Measurements from ENCODE around the gene PODXL2. TPM values are rescaled to one million over a fixed set of nuclear protein-coding genes. Genes with fewer than 3 reads are reported as not detected.
"Not testable (repeated sequence)": the region's sequence is repeated elsewhere in the genome, so short reads cannot be mapped to it uniquely, and the experiment has no call there.

PODXL2 gene
- total RNA-seq, 4 donors from 2014 or later, result 1.5 to 3.2 (median 2.0) TPM

DNA sequence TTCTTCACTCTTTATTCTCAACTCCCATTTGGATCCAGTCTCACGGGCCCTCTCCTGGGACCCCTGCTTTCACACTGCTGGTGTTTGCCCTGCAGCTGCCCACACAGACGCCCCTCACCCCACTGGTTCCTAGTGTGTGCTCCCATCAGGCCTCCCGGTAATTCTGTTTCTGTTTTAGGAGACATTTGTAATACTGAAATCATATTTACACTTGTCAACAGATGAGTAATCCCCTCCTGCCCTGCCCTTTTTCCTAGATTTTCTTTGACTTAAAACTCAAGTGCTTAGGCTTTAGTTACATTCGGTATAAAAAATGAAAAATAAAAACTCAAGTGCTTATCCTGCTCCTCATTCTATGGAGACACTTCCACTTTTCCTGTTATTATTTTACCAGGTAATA, 25.4 kb downstream of the PODXL2 start:
- no peak overlapping the region for H3K4me3 ChIP-seq
- in situ Hi-C loops (cut with MboI; ENCODE audit: low sequenced_read_pairs in 4 of 4), result loop anchor here (10.0 to 25.0 kb wide), 4 partner anchors 180 to 310 kb away; no protein-coding TSS in a partner anchor
- no peak for ATAC-seq
- no peaks in the 10 kb centered on the region for H3K9me3 ChIP-seq
- intact Hi-C loops (cut with DNase I; ENCODE audit: low total_unique reads), result no loop called here
- H3K4me1 ChIP-seq, result peaks cover 0 to 5% of the 10 kb centered on the region in 2 donors
- TF ChIP-seq, protein P1, sequence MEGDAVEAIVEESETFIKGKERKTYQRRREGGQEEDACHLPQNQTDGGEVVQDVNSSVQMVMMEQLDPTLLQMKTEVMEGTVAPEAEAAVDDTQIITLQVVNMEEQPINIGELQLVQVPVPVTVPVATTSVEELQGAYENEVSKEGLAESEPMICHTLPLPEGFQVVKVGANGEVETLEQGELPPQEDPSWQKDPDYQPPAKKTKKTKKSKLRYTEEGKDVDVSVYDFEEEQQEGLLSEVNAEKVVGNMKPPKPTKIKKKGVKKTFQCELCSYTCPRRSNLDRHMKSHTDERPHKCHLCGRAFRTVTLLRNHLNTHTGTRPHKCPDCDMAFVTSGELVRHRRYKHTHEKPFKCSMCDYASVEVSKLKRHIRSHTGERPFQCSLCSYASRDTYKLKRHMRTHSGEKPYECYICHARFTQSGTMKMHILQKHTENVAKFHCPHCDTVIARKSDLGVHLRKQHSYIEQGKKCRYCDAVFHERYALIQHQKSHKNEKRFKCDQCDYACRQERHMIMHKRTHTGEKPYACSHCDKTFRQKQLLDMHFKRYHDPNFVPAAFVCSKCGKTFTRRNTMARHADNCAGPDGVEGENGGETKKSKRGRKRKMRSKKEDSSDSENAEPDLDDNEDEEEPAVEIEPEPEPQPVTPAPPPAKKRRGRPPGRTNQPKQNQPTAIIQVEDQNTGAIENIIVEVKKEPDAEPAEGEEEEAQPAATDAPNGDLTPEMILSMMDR (IDR thresholded peaks at IDR 0.05 in 4 of 5, conservative IDR thresholded peaks at IDR 0.05 in 1 of 5), result no peak
- no peak for TF ChIP-seq POLR2A (IDR thresholded peaks at IDR 0.05)
- no peaks in the 10 kb centered on the region for H3K27me3 ChIP-seq
- no peak overlapping the region for H3K27ac ChIP-seq
- H3K36me3 ChIP-seq, result no peaks in the 10 kb centered on the region
- no peak for DNase-seq

- DNase-seq; H3K4me1 ChIP-seq; ATAC-seq; H3K27me3 ChIP-seq; intact Hi-C loops (cut with DNase I; ENCODE audit: low total_unique reads); H3K4me3 ChIP-seq; H3K36me3 ChIP-seq; H3K9me3 ChIP-seq: not testable (repeated sequence)
- peak overlapping the region in 1 of 4 donors; percentile 50 for H3K27ac ChIP-seq
- in situ Hi-C loops (cut with MboI; ENCODE audit: low sequenced_read_pairs in 4 of 4), result loop anchor here (10.0 to 25.0 kb wide), 4 partner anchors 180 to 310 kb away; no protein-coding TSS in a partner anchor
These were observed 26.0 kb downstream of the PODXL2 start for GRCh38 chr3:127654993-127655392.

DNA sequence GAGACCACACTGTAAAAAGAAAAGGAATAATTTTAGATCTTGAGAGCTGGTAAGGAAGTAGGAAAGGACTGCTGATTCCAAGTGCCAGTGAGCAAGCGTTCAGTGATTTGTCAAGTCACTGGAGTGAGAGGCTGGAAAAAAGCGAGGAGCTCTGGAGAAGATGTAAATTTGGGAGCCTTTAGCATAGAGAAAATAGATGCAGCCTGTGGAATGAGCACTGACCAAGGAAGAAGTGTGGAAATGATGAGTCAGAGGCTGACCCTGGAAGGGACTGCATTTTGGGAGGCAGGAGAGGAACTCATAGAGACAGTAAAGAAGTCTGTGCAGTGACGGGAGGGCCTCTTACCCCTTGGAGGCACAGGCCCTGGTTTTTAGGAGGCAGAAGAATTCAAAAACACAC, 26.7 kb downstream of the PODXL2 start:
- TF ChIP-seq POLR2A (IDR thresholded peaks at IDR 0.05), result no peak
- TF ChIP-seq, protein P1 (IDR thresholded peaks at IDR 0.05 in 4 of 5, conservative IDR thresholded peaks at IDR 0.05 in 1 of 5), result no peak
- in situ Hi-C loops (cut with MboI; ENCODE audit: low sequenced_read_pairs in 4 of 4) (loop anchor here (10.0 to 25.0 kb wide), 4 partner anchors 179 to 309 kb away; no protein-coding TSS in a partner anchor), intact Hi-C loops (cut with DNase I; ENCODE audit: low total_unique reads) (no loop called here)
- ATAC-seq (no peak), DNase-seq (no peak)
- Histone ChIP-seq H3K4me1 (peaks cover 0 to 5% of the 10 kb centered on the region in 2 donors), H3K27me3 (no peaks in the 10 kb centered on the region), H3K36me3 (no peaks in the 10 kb centered on the region), H3K4me3 (no peak overlapping the region), H3K27ac (peak overlapping the region in 1 of 4 donors; percentile 50), H3K9me3 (no peaks in the 10 kb centered on the region)

- no peak for TF ChIP-seq POLR2A (IDR thresholded peaks at IDR 0.05)
- TF ChIP-seq, protein P1 (IDR thresholded peaks at IDR 0.05 in 4 of 5, conservative IDR thresholded peaks at IDR 0.05 in 1 of 5), result no peak
- no peak for DNase-seq
- Histone ChIP-seq H3K9me3 (no peaks in the 10 kb centered on the region), H3K4me3 (no peak overlapping the region), H3K4me1 (peaks cover 0 to 5% of the 10 kb centered on the region in 2 donors), H3K36me3 (no peaks in the 10 kb centered on the region), H3K27me3 (no peaks in the 10 kb centered on the region), H3K27ac (no peak overlapping the region)
- ATAC-seq, result no peak
- intact Hi-C loops (cut with DNase I; ENCODE audit: low total_unique reads) (no loop called here), in situ Hi-C loops (cut with MboI; ENCODE audit: low sequenced_read_pairs in 4 of 4) (loop anchor here (10.0 to 25.0 kb wide), 4 partner anchors 178 to 308 kb away; no protein-coding TSS in a partner anchor)
These were observed 27.9 kb downstream of the PODXL2 start for GRCh38 chr3:127656906-127657305.

GRCh38 chr3:127658234-127658633, 29.2 kb downstream of the PODXL2 start:
- ATAC-seq (no peak), DNase-seq (no peak)
- H3K27me3 ChIP-seq, result no peaks in the 10 kb centered on the region
- in situ Hi-C loops (cut with MboI; ENCODE audit: low sequenced_read_pairs in 4 of 4), result loop anchor here (10.0 to 25.0 kb wide), 4 partner anchors 177 to 307 kb away; no protein-coding TSS in a partner anchor
- H3K27ac ChIP-seq, result no peak overlapping the region
- no peaks in the 10 kb centered on the region for H3K4me1 ChIP-seq
- H3K4me3 ChIP-seq, result no peak overlapping the region
- intact Hi-C loops (cut with DNase I; ENCODE audit: low total_unique reads), result no loop called here
- H3K9me3 ChIP-seq, result no peaks in the 10 kb centered on the region
- TF ChIP-seq POLR2A (IDR thresholded peaks at IDR 0.05), result no peak
- TF ChIP-seq, protein P1 (IDR thresholded peaks at IDR 0.05 in 4 of 5, conservative IDR thresholded peaks at IDR 0.05 in 1 of 5), result no peak
- H3K36me3 ChIP-seq, result no peaks in the 10 kb centered on the region

Measured in gastrocnemius medialis (tissue), 4 donors.